PFSK-1 (cell line): ENCODE data around the gene CLPTM1L.

ENCODE experiments used
- FOXP2 ChIP-seq: optimal IDR thresholded peaks from 2 replicates; pipeline ENCODE3; 2011; ENCODE audit warnings: borderline replicate concordance, control low read depth, inconsistent platforms; ENCODE audit not compliant: insufficient read depth; ENCODE audit errors: extremely low read length, extremely low read depth
- POLR2AphosphoS5 ChIP-seq: IDR thresholded peaks from 2 replicates; pipeline ENCODE4 v1.6.1; 2012; ENCODE audit warnings: low read depth, mild to moderate bottlenecking, control low read depth, low read length, moderate library complexity
- REST ChIP-seq, 2 experiments: IDR thresholded peaks; 2 replicates each; pipeline versions ENCODE4 v1.6.1 to v1.8.0; 2011 to 2012; ENCODE audit warnings: low read depth in 2 of 2, low read length in 2 of 2, control low read depth in 1 of 2, inconsistent platforms in 1 of 2, mild to moderate bottlenecking in 1 of 2, moderate library complexity in 1 of 2; ENCODE audit not compliant: insufficient read depth in 1 of 2
- SIN3A ChIP-seq: IDR thresholded peaks from 2 replicates; pipeline ENCODE4 v1.6.1; 2012; ENCODE audit warnings: mild to moderate bottlenecking, low read length, moderate library complexity, borderline replicate concordance; ENCODE audit not compliant: insufficient read depth
- TAF1 ChIP-seq: IDR thresholded peaks from 2 replicates; pipeline ENCODE4 v1.6.1; 2012; ENCODE audit warnings: low read length, control low read depth, borderline replicate concordance; ENCODE audit not compliant: insufficient read depth

Gene CLPTM1L

GRCh38 chr5:1374679-1375055 is 29.8 kb upstream of the CLPTM1L start:
- TF ChIP-seq SIN3A (no peak), REST (IDR thresholded peaks at IDR 0.05; ENCODE audit: insufficient read depth in 1 of 2, low read depth in 2 of 2, low read length in 2 of 2) (no peak), POLR2AphosphoS5 (no peak), TAF1 (no peak), FOXP2 (no peak)

- TF ChIP-seq REST (IDR thresholded peaks at IDR 0.05; ENCODE audit: insufficient read depth in 1 of 2, low read depth in 2 of 2, low read length in 2 of 2) (no peak), FOXP2 (no peak), SIN3A (no peak), POLR2AphosphoS5 (no peak), TAF1 (no peak)
Measured at GRCh38 chr5:1374030-1374678, 29.3 kb upstream of the CLPTM1L start.

GRCh38 chr5:1371218-1371971 is 26.5 kb upstream of the CLPTM1L start:
- TF ChIP-seq TAF1 (no peak), SIN3A (no peak), POLR2AphosphoS5 (no peak), FOXP2 (no peak), REST (IDR thresholded peaks at IDR 0.05; ENCODE audit: insufficient read depth in 1 of 2, low read depth in 2 of 2, low read length in 2 of 2) (no peak)

- TF ChIP-seq SIN3A (no peak), FOXP2 (no peak), REST (IDR thresholded peaks at IDR 0.05; ENCODE audit: insufficient read depth in 1 of 2, low read depth in 2 of 2, low read length in 2 of 2) (no peak), POLR2AphosphoS5 (no peak), TAF1 (no peak)
Measured at GRCh38 chr5:1370006-1370405, 25.1 kb upstream of the CLPTM1L start.
